Prostate gland (tissue), 2 donors: Measurements from ENCODE around the gene GALNT8. TPM values are rescaled to one million over a fixed set of nuclear protein-coding genes. Genes with fewer than 3 reads are reported as not detected.

Experiments used
- DNase-seq: peaks from one replicate; pipeline ENCODE4 v3.0.0-alpha.2; 2019; ENCODE audit warnings: low spot score
- H3K27ac ChIP-seq, 2 donors: fragments of 200-600 bp; sonication (generic); 2 replicates each; pipeline ENCODE4 v1.5.1; 2017 to 2019
- H3K27me3 ChIP-seq: fragments of 200-600 bp; sonication (generic); replicated peaks from 2 replicates; pipeline ENCODE4 v1.5.1; 2019; ENCODE audit not compliant: insufficient read depth
- H3K36me3 ChIP-seq, 2 donors: fragments of 200-600 bp; sonication (generic); 1 replicate in 1 of 2; 2 replicates in 1 of 2; pipeline versions ENCODE4 v1.5.1 to v1.8.1; 2017 to 2019
- H3K4me1 ChIP-seq: fragments of 200-600 bp; sonication (generic); replicated peaks from 2 replicates; pipeline ENCODE4 v1.5.1; 2019
- H3K4me3 ChIP-seq, 2 donors: fragments of 200-600 bp; sonication (generic); 2 replicates each; pipeline ENCODE4 v1.5.1; 2017 to 2019
- H3K9me3 ChIP-seq: fragments of 200-600 bp; sonication (generic); 2 replicates; pipeline ENCODE4 v1.5.1; 2017
- CTCF ChIP-seq, 4 experiments: fragments of 200-600 bp in 2 of 4; fragments of 450-650 bp in 2 of 4; sonication (generic) in 2 of 4; IDR thresholded peaks; 1 replicate in 3 of 4; 2 replicates in 1 of 4; pipeline ENCODE4 v1.5.1; 2016 to 2019; ENCODE audit warnings: antibody characterized with exemption in 4 of 4, mild to moderate bottlenecking in 2 of 4, moderate library complexity in 2 of 4
- POLR2A ChIP-seq: fragments of 450-650 bp; IDR thresholded peaks from one replicate; pipeline ENCODE4 v1.6.1; 2016; ENCODE audit warnings: antibody characterized with exemption, mild to moderate bottlenecking
- POLR2AphosphoS5 ChIP-seq: sonication (generic); formaldehyde crosslinking; IDR thresholded peaks from one replicate; pipeline ENCODE4 v1.6.1; 2017; ENCODE audit warnings: antibody characterized with exemption
- WGBS: methylation state at CpG from one replicate; pipeline ENCODE4 v1.1.5; 2018; 5-methylcytosine and 5-hydroxymethylcytosine counted together
- intact Hi-C: fragments of 100-400 bp; cut with DNase I; formaldehyde crosslinking; loops from one replicate; pipeline ENCODE4 v1.14.2; 2022
- total RNA-seq, 2 donors: library from RNA; depleted of rRNA; stranded (reverse); fragments of >200 nt; gene quantifications; one replicate each; pipeline ENCODE4 v1.1.0, GENCODE V29; 2016

GALNT8 gene
- total RNA-seq, 2 donors from 2014 or later = 0.41 to 5.1 TPM

GRCh38 chr12:4789776-4790175 is 69.6 kb downstream of the GALNT8 start:
- DNase-seq = no peak
- H3K27ac ChIP-seq = no peak overlapping the region
- H3K4me3 ChIP-seq = no peak overlapping the region
- H3K36me3 ChIP-seq = no peaks in the 10 kb centered on the region
- H3K4me1 ChIP-seq = no peaks in the 10 kb centered on the region
- no peaks in the 10 kb centered on the region for H3K27me3 ChIP-seq
- no peak for TF ChIP-seq POLR2AphosphoS5
- TF ChIP-seq CTCF (IDR thresholded peaks at IDR 0.05) = no peak
- no peak for TF ChIP-seq POLR2A
- H3K9me3 ChIP-seq = no peaks in the 10 kb centered on the region
- intact Hi-C loops = no loop called here
- 95% methylated on average over 9 of the region's 9 CpGs for WGBS

GRCh38 chr12:4791497-4791896 is 71.3 kb downstream of the GALNT8 start:
- over 99% methylated on average over 3 of the region's 3 CpGs for WGBS

GRCh38 chr12:4794491-4794890 is 74.3 kb downstream of the GALNT8 start:
- DNase-seq = no peak
- TF ChIP-seq CTCF (IDR thresholded peaks at IDR 0.05) (no peak), POLR2A (no peak), POLR2AphosphoS5 (no peak)
- no peaks in the 10 kb centered on the region for H3K9me3 ChIP-seq
- H3K27ac ChIP-seq = no peak overlapping the region
- H3K4me3 ChIP-seq = no peak overlapping the region
- H3K36me3 ChIP-seq = no peaks in the 10 kb centered on the region
- H3K4me1 ChIP-seq = no peaks in the 10 kb centered on the region
- WGBS = 83% methylated on average over 3 of the region's 3 CpGs
- intact Hi-C loops = no loop called here
- H3K27me3 ChIP-seq = peaks cover 4% of the 10 kb centered on the region

More at GRCh38 chr12:4791497-4791896, 71.3 kb downstream of the GALNT8 start:
- TF ChIP-seq CTCF (IDR thresholded peaks at IDR 0.05) (no peak), POLR2A (no peak), POLR2AphosphoS5 (no peak)
- no peak overlapping the region for H3K27ac ChIP-seq
- H3K27me3 ChIP-seq = peaks cover under 1% of the 10 kb centered on the region
- H3K9me3 ChIP-seq = no peaks in the 10 kb centered on the region
- H3K4me1 ChIP-seq = no peaks in the 10 kb centered on the region
- H3K36me3 ChIP-seq = no peaks in the 10 kb centered on the region
- no peak for DNase-seq
- no peak overlapping the region for H3K4me3 ChIP-seq
- intact Hi-C loops = no loop called here

DNA sequence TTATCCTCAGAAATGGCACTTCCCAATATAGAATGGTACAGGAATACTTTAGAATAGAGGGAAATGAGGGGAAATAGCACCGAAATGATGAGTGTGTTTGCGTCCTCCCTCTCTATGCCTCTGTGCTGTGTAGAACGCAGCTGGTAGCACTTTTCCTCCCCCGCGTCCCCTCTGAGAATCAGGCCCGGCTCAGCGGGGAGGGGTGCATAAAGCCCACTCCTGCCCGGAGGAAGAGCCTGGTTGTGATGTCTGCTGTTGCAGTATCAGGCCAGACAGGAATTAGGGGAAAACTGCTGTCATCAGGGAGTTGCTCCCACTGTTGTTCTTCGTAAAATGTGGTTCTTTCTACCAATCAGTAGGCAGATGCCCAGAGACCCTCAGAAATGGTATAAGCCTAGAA is 76.0 kb downstream of the GALNT8 start:
- Histone ChIP-seq H3K4me1 (no peaks in the 10 kb centered on the region), H3K4me3 (no peak overlapping the region), H3K9me3 (no peaks in the 10 kb centered on the region), H3K27me3 (peaks cover 4% of the 10 kb centered on the region), H3K27ac (no peak overlapping the region), H3K36me3 (no peaks in the 10 kb centered on the region)
- no peak for DNase-seq
- intact Hi-C loops = no loop called here
- TF ChIP-seq POLR2AphosphoS5 = no peak
- no peak for TF ChIP-seq CTCF (IDR thresholded peaks at IDR 0.05)
- TF ChIP-seq POLR2A = no peak
- 65% methylated on average over 9 of the region's 9 CpGs for WGBS

GRCh38 chr12:4796694-4797482 is 76.7 kb downstream of the GALNT8 start:
- intact Hi-C loops = no loop called here
- H3K4me1 ChIP-seq = no peaks in the 10 kb centered on the region
- no peak overlapping the region for H3K4me3 ChIP-seq
- H3K9me3 ChIP-seq = no peaks in the 10 kb centered on the region
- WGBS = 40% methylated on average over 9 of the region's 9 CpGs
- H3K27ac ChIP-seq = no peak overlapping the region
- no peak for DNase-seq
- H3K27me3 ChIP-seq = peaks cover 4% of the 10 kb centered on the region
- no peaks in the 10 kb centered on the region for H3K36me3 ChIP-seq
- TF ChIP-seq POLR2AphosphoS5 = no peak
